Neural crest cell (in vitro differentiated cells): ENCODE data around the gene TTN. TPM values are rescaled to one million over a fixed set of nuclear protein-coding genes. Genes with fewer than 3 reads are reported as not detected.
"Not testable (repeated sequence)": the region's sequence is repeated elsewhere in the genome, so short reads cannot be mapped to it uniquely, and the experiment has no call there.

ENCODE experiments used
- DNase-seq: peaks from one replicate; pipeline ENCODE4 v3.0.0; 2021; ENCODE audit warnings: low read depth, mixed read lengths, low spot score
- H3K27ac Mint-ChIP-seq: one replicate; pipeline ENCODE4 v1.8.0; 2021; ENCODE audit warnings: mild to moderate bottlenecking, mixed read lengths; ENCODE audit not compliant: unreplicated experiment
- H3K27me3 Mint-ChIP-seq: 2 replicates; pipeline ENCODE4 v1.8.0; 2021; ENCODE audit warnings: low read depth, mild to moderate bottlenecking, mixed read lengths
- H3K36me3 Mint-ChIP-seq: 2 replicates; pipeline ENCODE4 v1.8.0; 2021; ENCODE audit warnings: low read depth, mild to moderate bottlenecking, mixed read lengths
- H3K4me1 Mint-ChIP-seq: 2 replicates; pipeline ENCODE4 v1.8.0; 2021; ENCODE audit warnings: mixed read lengths
- H3K4me3 Mint-ChIP-seq: one replicate; pipeline ENCODE4 v1.8.0; 2021; ENCODE audit warnings: mild to moderate bottlenecking, mixed read lengths
- H3K9me3 Mint-ChIP-seq: 2 replicates; pipeline ENCODE4 v1.8.0; 2021; ENCODE audit warnings: mixed read lengths
- CTCF ChIP-seq: fragments of 200-600 bp; sonication (generic); conservative IDR thresholded peaks from 2 replicates; pipeline ENCODE4 v1.5.0; 2021; ENCODE audit warnings: antibody characterized with exemption, mild to moderate bottlenecking
- total RNA-seq: library from RNA; stranded (reverse); gene quantifications from 2 replicates; pipeline ENCODE4 v1.2.1, GENCODE V29; 2021

TTN gene
- total RNA-seq, 1 donor from 2014 or later, result under 0.01 TPM

- Mint-ChIP-seq H3K4me1 (no peaks in the 10 kb centered on the region), H3K9me3 (no peaks in the 10 kb centered on the region), H3K36me3 (no peaks in the 10 kb centered on the region), H3K27ac (no peak overlapping the region), H3K27me3 (no peaks in the 10 kb centered on the region), H3K4me3 (no peak overlapping the region)
- no peak for TF ChIP-seq CTCF
- no peak for DNase-seq
Measured at GRCh38 chr2:178676046-178676445, 131.2 kb downstream of the TTN start.

GRCh38 chr2:178674122-178674521 is 133.1 kb downstream of the TTN start:
- H3K4me3 Mint-ChIP-seq, result no peak overlapping the region
- TF ChIP-seq CTCF, result no peak
- H3K9me3 Mint-ChIP-seq, result no peaks in the 10 kb centered on the region
- no peaks in the 10 kb centered on the region for H3K27me3 Mint-ChIP-seq
- no peak for DNase-seq
- no peaks in the 10 kb centered on the region for H3K36me3 Mint-ChIP-seq
- H3K4me1 Mint-ChIP-seq, result no peaks in the 10 kb centered on the region
- no peak overlapping the region for H3K27ac Mint-ChIP-seq

GRCh38 chr2:178666458-178666857 is 140.8 kb downstream of the TTN start:
- H3K27ac Mint-ChIP-seq, result no peak overlapping the region

GRCh38 chr2:178658480-178658879 is 148.7 kb downstream of the TTN start:
- not testable (repeated sequence) for H3K27ac Mint-ChIP-seq, H3K9me3 Mint-ChIP-seq, H3K36me3 Mint-ChIP-seq, H3K27me3 Mint-ChIP-seq, H3K4me1 Mint-ChIP-seq, H3K4me3 Mint-ChIP-seq, DNase-seq

More at GRCh38 chr2:178666458-178666857, 140.8 kb downstream of the TTN start:
- no peak for TF ChIP-seq CTCF
- Mint-ChIP-seq H3K27me3 (no peaks in the 10 kb centered on the region), H3K4me1 (no peaks in the 10 kb centered on the region), H3K4me3 (no peak overlapping the region), H3K9me3 (no peaks in the 10 kb centered on the region), H3K36me3 (no peaks in the 10 kb centered on the region)
- DNase-seq, result no peak

- Mint-ChIP-seq H3K4me3 (no peak overlapping the region), H3K9me3 (peaks cover 3% of the 10 kb centered on the region), H3K27ac (no peak overlapping the region), H3K27me3 (peaks cover 2% of the 10 kb centered on the region), H3K4me1 (no peaks in the 10 kb centered on the region), H3K36me3 (no peaks in the 10 kb centered on the region)
- no peak for DNase-seq
- TF ChIP-seq CTCF, result no peak
Measured at GRCh38 chr2:178650554-178650953, 156.7 kb downstream of the TTN start.

- H3K27me3 Mint-ChIP-seq, result no peaks in the 10 kb centered on the region
- H3K4me3 Mint-ChIP-seq, result no peak overlapping the region
- peaks cover 3% of the 10 kb centered on the region for H3K9me3 Mint-ChIP-seq
- no peaks in the 10 kb centered on the region for H3K36me3 Mint-ChIP-seq
- no peak overlapping the region for H3K27ac Mint-ChIP-seq
- DNase-seq, result no peak
- no peak for TF ChIP-seq CTCF
- no peaks in the 10 kb centered on the region for H3K4me1 Mint-ChIP-seq
Measured at GRCh38 chr2:178644919-178645318, 162.3 kb downstream of the TTN start.
